GM20431 (cell line): ENCODE measurements around the gene SIPA1L3.
"Not testable (repeated sequence)": the region's sequence is repeated elsewhere in the genome, so short reads cannot be mapped to it uniquely, and the experiment has no call there.

Source experiments
- in situ Hi-C: fragments of 300-500 bp; cut with MseI, MboI; formaldehyde crosslinking; loops from one replicate; pipeline ENCODE4 v1.15.0; 2020; ENCODE audit warnings: low sequenced_read_pairs; ENCODE audit not compliant: unreplicated experiment

Gene SIPA1L3

GRCh38 chr19:37906869-37907734, at the start of gene SIPA1L3:
SIPA1L3 (plus strand) TSS chr19:37907208; CDS start chr19:38081566, 174,358 bp downstream.
- in situ Hi-C loops = no loop called here

GRCh38 chr19:37864501-37864900, 42.5 kb upstream of the SIPA1L3 start:
- in situ Hi-C loops = no loop called here

- in situ Hi-C loops = not testable (repeated sequence)
Observed at GRCh38 chr19:37865930-37866329, 41.1 kb upstream of the SIPA1L3 start.

GRCh38 chr19:37867831-37868230, 39.2 kb upstream of the SIPA1L3 start:
- in situ Hi-C loops = no loop called here

GRCh38 chr19:37869766-37870340, 37.2 kb upstream of the SIPA1L3 start:
- in situ Hi-C loops = no loop called here

- in situ Hi-C loops = no loop called here
Observed at GRCh38 chr19:37872383-37872782, 34.6 kb upstream of the SIPA1L3 start.

- in situ Hi-C loops = loop anchor here (25.0 kb wide), 1 partner anchor 338 kb away; the partner anchor contains the start of gene DPF1
Observed at GRCh38 chr19:37874784-37875183, 32.2 kb upstream of the SIPA1L3 start.

- in situ Hi-C loops = loop anchor here (25.0 kb wide), 1 partner anchor 336 kb away; the partner anchor contains the start of gene DPF1
Observed at GRCh38 chr19:37876032-37876431, 31.0 kb upstream of the SIPA1L3 start.

GRCh38 chr19:37877147-37877546, 29.9 kb upstream of the SIPA1L3 start:
- in situ Hi-C loops = loop anchor here (25.0 kb wide), 1 partner anchor 335 kb away; the partner anchor contains the start of gene DPF1

- in situ Hi-C loops = loop anchor here (25.0 kb wide), 1 partner anchor 327 kb away; the partner anchor contains the start of gene DPF1
Observed at GRCh38 chr19:37885392-37885791, 21.6 kb upstream of the SIPA1L3 start.

- in situ Hi-C loops = loop anchor here (25.0 kb wide), 1 partner anchor 326 kb away; the partner anchor contains the start of gene DPF1
Observed at GRCh38 chr19:37886571-37886970, 20.4 kb upstream of the SIPA1L3 start.

GRCh38 chr19:37893845-37894575, 13.0 kb upstream of the SIPA1L3 start:
- in situ Hi-C loops = loop anchor here (10.0 to 25.0 kb wide), 2 partner anchors 318 to 431 kb away; partner anchors contain the start of gene DPF1

GRCh38 chr19:37896180-37896579, 10.8 kb upstream of the SIPA1L3 start:
- in situ Hi-C loops = loop anchor here (10.0 to 25.0 kb wide), 2 partner anchors 316 to 429 kb away; partner anchors contain the start of gene DPF1

GRCh38 chr19:37899453-37899852, 7.6 kb upstream of the SIPA1L3 start:
- in situ Hi-C loops = loop anchor here (10.0 to 25.0 kb wide), 2 partner anchors 313 to 425 kb away; partner anchors contain the start of gene DPF1

- in situ Hi-C loops = loop anchor here (10.0 to 25.0 kb wide), 2 partner anchors 312 to 425 kb away; partner anchors contain the start of gene DPF1
Observed at GRCh38 chr19:37899966-37900365, 7.0 kb upstream of the SIPA1L3 start.

- in situ Hi-C loops = no loop called here
Observed at GRCh38 chr19:37902668-37903067, 4.3 kb upstream of the SIPA1L3 start.

GRCh38 chr19:37903096-37903495, 3.9 kb upstream of the SIPA1L3 start:
- in situ Hi-C loops = no loop called here

GRCh38 chr19:37905946-37906868, 801 bp upstream of the SIPA1L3 start, which contains the start of gene WDR87:
WDR87 (minus strand) TSS chr19:37906594; CDS start chr19:37898239, 8,355 bp downstream.
- in situ Hi-C loops = no loop called here
